Amygdala (tissue), 56 donors: ENCODE data around the gene SCAF1.

Experiments used
- DNase-seq, 56 donors: peaks; one replicate each; lab custom pipeline; 2025; lab: John Stamatoyannopoulos, UW

Gene SCAF1

DNA sequence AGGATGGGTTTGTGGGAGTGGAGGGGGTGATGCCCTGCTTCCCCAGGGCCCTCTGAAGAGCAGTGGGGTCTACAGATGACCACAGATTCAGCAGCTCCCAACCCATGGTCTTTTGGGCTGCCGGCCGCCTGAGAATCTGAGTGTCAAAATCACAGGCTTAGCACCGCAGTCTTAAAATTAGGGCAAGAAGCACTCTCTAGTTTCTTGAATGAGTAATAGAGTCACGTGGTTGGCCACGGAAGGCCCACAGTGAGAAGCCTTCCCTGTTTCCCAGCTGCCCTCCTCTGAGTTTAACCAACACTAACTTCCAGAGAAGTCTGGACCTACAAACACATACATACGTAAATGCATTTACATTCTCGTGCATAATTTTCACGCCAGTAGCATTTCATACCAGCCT lies 40.3 kb downstream of the SCAF1 start:
- DNase-seq, result peak in 2 of 56 donors; percentile 11 to 15

DNA sequence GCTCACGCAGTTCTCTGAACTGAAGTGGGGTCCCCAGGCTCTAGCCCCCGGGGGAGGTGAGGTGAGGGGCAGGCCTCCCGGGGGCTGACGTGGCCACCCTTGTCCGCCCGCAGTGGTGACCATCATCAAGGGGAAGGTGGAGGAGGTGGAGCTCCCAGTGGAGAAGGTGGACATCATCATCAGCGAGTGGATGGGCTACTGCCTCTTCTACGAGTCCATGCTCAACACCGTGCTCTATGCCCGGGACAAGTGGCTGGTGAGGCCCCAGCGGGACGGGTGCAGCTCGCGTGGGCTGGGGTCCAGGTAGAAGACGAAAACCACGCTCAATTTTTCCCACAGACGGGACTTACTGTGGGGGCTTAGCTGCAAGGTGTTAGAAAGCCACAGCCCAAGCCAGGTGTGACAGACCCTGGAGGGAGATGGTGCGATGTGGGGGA lies 41.8 kb downstream of the SCAF1 start:
- no peak for DNase-seq

DNA sequence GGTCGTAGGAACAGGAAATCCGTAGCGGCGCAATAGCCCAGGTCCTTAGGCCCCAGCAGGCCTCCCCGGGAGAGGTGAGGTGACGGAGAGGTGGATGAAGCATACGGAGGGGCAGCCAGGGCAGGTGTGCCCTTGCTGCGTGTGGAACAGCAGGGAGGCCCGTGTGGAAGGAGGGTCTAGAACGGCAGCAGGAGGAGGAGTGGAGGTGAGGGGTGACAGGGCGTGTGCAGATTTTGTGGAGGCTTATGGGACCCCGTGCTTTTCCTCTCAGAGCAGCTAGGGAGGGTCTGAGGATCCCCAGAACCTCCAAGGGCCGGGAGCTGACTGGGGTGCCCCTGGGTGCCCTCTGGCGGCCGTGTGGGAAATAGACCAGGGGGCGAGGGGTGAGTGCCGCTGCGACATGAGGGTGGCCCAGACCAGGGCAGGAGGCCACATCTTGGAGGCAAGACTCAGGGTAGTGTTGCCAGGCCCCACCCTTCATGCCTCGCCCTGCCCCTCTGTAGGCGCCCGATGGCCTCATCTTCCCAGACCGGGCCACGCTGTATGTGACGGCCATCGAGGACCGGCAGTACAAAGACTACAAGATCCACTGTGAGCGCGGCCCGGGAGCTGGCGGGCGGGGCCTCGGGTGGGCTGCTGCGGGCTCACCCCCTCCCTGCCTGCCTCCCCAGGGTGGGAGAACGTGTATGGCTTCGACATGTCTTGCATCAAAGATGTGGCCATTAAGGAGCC lies 42.4 kb downstream of the SCAF1 start:
- DNase-seq, result no peak

DNA sequence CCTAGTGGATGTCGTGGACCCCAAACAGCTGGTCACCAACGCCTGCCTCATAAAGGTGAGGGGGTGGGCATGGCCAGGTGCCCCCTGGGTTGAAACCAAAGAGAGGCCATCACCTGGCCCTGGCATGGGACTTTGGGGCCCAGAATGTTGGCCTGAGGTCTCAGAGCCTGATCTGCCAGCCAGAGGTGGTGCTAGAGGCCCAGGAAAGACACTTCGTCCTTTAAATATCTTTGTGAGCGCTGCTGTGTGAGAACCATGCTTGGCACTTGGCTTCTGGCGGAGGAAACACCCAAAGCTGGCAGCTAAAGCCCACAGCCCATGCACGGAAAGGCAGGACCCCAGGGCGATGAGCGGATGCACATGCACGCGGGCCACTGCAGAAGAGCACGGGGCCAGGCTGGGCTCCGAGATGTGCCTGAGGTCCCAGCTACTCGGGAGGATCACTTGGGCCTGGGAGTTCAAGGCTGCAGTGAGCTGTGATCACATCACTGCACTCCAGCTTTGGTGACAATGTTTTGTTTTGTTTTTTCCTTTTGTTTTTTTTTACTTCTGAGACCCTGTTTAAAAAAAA lies 43.1 kb downstream of the SCAF1 start:
- DNase-seq, result no peak

DNA sequence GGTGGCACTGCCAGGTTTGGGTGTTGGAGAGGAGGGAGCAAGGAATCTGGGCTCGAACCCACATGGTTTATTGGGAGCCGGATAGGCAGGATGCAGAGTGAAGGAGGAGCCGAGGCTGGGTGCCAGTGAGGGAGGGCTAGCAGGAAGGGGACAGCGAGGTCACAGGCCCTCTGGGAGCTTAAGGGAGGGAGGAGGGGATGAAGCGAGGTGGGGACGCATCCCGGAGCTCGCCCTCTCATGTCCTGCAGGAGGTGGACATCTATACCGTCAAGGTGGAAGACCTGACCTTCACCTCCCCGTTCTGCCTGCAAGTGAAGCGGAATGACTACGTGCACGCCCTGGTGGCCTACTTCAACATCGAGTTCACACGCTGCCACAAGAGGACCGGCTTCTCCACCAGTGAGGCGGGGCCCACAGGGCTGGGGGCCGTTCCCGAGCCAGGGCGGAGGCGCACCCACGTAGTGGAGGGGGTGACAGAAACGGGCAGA lies 43.9 kb downstream of the SCAF1 start:
- DNase-seq, result no peak

DNA sequence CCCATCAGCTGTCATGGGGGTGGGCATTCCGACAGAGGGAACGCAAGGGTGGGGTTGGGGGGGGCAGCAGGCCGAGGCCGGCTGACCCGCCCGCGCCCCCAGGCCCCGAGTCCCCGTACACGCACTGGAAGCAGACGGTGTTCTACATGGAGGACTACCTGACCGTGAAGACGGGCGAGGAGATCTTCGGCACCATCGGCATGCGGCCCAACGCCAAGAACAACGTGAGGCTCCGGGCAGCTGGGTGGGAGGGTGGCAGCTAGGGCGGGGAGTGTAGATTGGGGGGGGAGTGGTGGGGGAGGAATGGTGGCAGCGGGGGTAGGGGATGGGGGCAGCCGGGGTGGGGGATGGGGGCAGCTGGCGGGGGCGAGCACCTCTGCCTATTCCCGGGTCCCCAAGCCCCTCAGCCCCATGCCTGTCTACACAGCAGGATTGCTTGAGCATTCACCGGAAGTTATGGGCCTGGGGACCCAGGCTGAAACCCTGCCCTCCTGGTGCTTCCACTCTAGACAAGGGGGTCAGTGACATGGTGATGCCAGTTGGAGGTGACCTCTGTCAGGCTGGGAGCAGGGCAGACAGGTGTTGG lies 44.6 kb downstream of the SCAF1 start:
- DNase-seq, result no peak

DNA sequence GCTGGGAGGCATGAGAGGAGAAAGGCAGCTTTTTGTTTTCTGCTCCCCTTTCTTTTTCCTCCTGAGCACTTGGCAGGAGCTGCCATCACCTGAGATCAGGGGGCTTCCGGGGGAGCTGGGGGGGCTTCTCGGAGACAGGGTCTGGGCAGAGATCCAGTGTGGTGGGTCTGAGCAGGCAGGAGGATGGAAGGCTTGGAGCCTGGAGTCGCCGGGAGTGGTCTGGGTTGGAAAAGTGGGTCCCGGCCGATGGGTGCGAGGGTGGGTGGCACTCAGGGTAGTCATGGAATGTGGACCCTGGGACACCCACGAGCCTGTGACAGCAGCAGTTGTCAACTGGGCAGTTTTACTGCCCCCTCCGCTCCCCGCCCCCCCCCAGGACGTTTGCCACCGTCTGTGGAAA lies 45.1 kb downstream of the SCAF1 start:
- no peak for DNase-seq

DNA sequence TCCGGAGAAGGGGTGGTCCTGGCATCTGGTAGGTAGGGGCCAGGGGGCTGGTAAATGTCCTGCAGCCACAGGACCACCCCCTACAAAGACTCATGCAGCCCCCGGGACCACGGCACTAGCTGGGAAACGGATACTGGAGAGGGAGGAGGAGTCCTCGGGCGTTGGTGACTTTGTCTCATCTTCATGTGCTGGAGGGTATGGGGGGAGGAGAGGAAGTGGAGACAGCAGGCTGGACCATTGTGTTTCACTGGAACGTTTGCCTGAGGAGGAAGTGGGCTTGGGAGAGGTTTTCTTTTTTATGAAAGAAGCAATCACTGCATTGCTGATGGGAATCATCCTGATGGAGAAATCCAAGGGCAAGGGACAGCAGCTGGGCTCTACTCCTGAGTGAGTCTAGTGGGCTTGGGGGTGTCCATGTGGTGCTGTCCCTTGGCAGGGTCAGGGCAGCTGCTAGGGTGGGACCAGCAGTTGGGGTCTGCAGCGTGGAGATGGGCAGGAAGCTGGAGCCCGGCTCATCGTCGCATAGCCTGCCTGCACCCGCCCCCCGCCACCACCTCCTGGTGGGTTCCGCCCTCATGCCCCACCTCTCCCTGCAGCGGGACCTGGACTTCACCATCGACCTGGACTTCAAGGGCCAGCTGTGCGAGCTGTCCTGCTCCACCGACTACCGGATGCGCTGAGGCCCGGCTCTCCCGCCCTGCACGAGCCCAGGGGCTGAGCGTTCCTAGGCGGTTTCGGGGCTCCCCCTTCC lies 45.7 kb downstream of the SCAF1 start:
- no peak for DNase-seq

DNA sequence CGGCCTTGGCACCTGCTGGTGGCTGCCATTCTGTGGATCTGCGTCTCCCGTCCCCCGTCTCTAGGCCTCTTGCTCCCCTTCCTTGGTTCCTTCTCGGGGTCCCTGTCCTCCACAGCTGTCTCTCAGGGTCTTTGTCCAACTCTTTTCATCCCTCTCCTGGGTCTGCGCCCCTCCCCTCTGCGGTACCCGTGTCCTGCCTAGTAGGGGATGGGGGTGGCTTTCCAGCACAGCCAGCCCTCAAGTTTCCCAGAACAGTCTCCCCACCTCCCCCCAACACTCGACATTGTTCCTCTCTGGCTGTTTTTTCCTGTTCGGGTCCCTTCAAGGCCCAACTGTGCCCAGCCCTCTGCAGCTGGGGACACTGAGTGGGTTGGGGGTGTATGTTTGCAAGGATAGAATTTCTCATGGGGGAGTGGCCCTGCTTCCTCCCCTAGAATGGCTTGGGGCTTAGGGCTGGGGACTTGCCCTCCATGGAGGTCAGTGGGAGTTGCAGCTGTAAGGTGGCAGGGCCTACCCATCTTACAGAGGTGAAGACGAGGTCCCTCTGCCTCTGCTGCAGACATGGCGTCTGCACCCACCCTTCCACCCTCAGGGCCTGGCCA lies 46.6 kb downstream of the SCAF1 start:
- DNase-seq, result no peak

DNA sequence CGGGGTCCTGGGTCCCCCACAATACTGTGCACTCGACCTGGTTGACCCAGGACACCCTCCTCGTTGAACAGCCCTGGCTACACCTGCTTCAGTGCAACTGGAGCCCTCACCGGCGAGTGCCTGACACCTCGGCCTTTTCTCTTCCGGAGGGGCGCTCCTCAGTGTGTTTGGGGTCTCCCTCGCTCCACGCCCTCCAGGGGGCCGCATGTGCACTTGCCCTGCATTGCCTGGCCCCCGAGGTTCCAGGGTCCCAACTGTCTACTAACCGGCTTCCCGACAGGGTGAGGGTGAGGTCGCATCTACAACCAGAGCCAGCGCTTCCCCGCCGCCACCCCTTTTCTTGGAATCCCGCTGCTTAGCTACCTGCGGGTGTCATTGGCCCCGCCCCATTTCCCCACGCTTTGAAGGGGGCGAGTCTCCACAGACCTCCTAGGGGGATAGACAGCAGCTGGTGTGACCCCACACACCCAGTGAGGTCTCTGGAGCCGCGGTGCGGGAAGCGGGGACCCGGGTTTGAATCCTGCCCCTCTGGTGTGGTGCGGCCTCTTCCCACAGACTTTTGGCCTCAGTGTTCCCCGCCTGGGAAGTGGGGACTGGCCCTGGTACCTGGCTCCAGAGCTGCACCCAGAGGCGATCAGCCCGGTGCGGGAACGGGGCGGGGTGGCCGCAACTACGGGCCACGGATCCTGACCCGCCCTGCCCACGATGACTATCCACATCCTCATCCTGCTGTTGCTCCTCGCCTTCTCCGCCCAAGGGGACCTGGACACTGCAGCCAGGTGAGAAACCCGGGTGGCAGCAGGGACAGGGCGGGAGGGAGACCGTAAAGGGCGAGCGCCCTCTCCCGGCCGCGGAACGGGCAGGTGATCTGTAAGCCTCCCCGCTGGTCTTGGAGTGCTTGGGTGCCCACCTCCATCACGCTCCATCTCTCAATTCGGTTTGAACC lies 47.4 kb downstream of the SCAF1 start, which contains the start of gene ADM5:
Gene ADM5, plus strand, starts transcription at position 462 of the 946 bp plus-strand sequence. Its CDS starts 244 bp downstream, at position 706.
- DNase-seq, result peak in 25 of 56 donors; percentile 12 to 64 (median 33)

DNA sequence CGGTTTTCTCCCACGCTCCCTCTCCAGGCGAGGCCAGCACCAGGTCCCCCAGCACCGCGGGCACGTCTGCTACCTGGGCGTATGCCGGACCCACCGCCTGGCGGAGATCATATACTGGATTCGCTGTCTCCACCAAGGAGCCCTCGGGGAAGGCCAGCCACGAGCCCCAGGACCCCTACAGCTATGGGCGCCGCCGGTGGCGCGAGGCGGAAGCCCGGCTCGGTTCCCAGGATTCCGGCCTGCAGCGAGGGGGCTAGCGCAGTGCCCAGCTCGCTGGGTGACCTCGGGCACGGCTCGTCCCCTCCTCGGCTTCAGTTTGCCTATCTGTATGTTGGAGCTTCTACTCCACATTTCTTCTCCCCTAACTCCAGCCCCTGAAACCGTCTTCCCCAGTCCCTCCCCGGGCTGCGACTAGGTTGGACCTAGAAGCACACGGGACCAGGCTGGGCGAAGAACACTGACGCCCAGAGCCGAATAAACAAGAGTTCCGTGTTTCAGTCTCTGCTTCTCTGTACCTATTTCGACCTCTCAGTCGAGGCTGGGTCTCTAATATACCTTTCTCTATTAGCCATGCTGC lies 48.2 kb downstream of the SCAF1 start:
- peak in 6 of 56 donors; percentile 8 to 50 (median 32) for DNase-seq

DNA sequence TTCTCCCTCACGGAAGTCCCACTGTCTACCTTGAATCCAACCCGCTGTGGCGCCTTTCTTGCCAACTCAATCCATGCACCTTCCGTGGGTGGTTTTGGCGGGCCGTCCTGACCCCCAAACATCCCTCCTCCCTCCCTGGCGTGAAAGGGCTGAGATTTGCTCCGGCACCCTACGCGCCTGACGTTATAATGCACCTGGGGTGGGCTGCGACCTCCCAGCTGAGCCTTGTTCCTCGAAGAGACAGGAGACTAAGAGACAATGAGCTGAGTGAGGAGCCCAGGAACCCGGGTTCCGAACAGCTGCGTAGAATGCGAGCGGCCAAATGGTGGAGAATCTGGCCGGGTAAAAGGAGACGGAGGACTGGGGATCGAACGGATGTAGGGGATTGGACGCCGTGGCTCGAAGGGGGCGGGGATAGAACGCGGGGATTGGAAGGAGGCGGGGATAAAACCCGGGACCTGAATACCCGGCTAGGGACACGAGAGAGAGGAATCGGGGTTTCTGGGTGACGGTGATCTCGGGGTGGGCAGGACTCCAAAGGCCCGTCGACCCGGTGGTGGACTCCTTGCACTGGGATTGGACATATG lies 48.7 kb downstream of the SCAF1 start, which contains the start of gene CPT1C:
Gene CPT1C, plus strand, starts transcription at position 461 of the 587 bp plus-strand sequence. CDS start 1,137 bp downstream, outside the sequence.
- peak in 55 of 56 donors; percentile 31 to 92 (median 76) for DNase-seq

DNA sequence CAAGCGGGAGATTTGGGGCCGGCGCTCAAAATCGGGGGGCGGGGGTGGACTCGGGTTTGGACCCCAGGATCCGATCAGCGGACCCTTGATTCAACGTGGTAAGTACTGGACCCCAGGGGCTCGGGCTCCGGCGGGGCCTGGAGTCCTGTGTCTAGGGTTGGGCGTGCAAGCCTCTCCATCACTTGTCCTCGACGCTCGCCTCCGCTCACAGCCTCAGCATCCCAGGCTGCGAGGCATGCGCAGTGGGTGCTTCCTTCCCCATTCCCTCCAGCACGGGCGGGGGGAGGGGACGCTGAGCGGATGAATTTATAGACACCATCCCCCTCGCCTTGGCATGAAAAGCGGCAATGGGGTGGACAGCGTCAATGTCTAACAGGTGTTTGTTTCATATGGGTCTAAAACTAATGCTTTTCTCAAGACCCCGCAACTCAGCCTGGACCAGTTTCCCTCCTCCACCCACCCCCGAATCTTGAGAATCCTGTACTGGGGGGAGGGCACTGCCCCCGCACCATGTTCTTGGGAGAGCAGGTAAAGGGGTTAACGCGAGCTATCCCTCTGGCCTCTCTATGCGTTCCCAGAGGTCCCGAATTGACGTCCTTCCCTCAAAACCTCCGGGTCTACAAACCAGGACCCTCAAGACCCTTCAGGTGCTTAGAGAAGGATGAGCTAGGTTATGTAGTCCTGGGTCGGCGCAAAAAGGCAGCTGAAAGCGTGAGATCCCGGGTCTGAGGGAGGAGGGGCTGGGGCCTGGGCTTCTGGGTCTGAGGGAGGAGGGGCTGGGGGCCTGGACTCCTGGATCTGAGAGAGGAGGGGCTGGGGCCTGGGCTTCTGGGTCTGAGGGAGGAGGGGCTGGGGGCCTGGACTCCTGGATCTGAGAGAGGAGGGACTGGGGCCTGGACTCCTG lies 49.5 kb downstream of the SCAF1 start:
- peak in 53 of 56 donors; percentile 28 to 82 (median 65) for DNase-seq

DNA sequence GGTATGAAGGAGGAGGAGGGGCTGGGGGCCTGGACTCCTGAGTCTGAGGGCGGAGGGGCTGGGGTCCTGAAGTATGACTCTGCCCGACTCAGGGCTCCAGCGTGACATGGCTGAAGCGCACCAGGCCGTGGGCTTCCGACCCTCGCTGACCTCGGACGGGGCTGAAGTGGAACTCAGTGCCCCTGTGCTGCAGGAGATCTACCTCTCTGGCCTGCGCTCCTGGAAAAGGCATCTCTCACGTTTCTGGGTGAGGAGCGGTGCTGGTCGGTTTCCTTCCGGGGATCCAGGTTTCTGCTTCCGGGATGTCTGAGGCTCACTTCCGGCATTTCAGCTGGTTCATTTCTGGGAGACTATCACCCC lies 50.1 kb downstream of the SCAF1 start:
- DNase-seq, result peak in 23 of 56 donors; percentile 3 to 53 (median 25)

DNA sequence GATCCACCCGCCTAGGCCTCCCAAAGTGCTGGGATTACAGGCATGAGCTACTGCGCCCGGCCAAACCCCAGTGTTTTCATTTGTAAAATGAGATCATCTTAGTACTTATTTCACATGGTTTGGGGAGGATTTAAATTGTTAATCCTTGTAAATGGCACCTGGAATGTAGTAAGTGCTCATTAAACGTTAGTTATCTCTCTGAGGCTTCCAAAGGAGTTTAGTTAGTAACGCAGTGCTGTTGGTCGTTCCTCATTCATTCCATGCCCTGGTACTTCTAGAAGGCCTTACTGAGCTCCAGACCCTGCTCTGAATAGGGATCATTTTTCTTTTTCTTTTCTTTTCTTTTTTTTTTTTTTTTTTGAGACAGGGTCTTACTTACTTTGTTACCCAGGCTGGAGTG lies 54.1 kb downstream of the SCAF1 start:
- DNase-seq, result no peak

DNA sequence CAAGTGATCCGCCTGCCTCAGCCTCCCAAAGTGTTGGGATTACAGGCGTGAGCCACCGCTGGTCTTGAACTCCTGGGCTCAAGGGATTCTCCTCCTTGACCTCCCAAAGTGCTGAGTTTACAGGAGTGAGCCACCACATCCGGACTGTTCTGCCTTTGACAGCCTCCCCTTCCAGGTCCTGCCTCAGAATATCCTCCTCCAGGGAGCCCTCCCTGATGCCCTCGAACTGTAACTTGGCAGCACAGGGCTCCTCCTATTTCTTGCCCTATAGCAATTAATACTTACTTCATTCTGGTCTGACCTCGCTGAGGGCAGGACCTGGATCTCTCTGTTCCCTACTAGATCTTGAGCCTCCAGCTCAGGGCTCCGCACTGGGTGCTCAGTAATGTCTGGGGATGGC lies 54.9 kb downstream of the SCAF1 start:
- no peak for DNase-seq

DNA sequence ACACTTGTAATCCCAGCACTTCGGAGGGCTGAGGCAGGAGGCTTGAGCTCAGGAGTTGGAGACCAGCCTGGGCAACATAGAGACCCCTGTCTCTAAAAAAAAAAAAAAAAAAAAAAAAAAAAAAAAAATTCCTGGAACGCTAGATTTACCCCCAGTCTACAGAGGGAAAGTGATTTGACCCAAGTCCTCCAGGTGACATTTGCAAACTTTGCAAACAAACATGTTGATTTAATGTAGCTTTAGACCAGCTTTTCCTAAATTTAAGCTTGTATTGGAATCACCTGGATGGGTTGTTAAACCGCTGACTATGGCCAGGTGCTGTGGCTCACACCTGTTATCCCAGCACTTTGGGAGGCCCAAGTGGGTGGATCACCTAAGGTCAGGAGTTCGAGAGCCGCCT lies 57.4 kb downstream of the SCAF1 start:
- no peak for DNase-seq
